Lower leg skin (tissue), 4 donors: ENCODE measurements around the gene LCA5. TPM values are rescaled to one million over a fixed set of nuclear protein-coding genes. Genes with fewer than 3 reads are reported as not detected.
"Not testable (repeated sequence)": the region's sequence is repeated elsewhere in the genome, so short reads cannot be mapped to it uniquely, and the experiment has no call there.

ENCODE experiments used
- DNase-seq, 2 donors: peaks; one replicate each; pipeline ENCODE4 v3.0.0-alpha.2; 2019; ENCODE audit warnings: low spot score in 2 of 2
- H3K4me3 ChIP-seq: fragments of 200-600 bp; sonication (generic); 2 replicates; pipeline ENCODE4 v1.5.1; 2017; ENCODE audit warnings: mild to moderate bottlenecking, low read depth; ENCODE audit not compliant: poor library complexity, severe bottlenecking
- POLR2A ChIP-seq, 2 donors: fragments of 450-650 bp; IDR thresholded peaks; one replicate each; pipeline ENCODE4 v1.6.1; 2016 to 2017; ENCODE audit warnings: antibody characterized with exemption in 2 of 2, mild to moderate bottlenecking in 1 of 2, moderate library complexity in 1 of 2
- WGBS, 2 donors: methylation state at CpG; one replicate each; pipeline ENCODE4 v1.1.5; 2018; 5-methylcytosine and 5-hydroxymethylcytosine counted together
- intact Hi-C: fragments of 100-400 bp; cut with DNase I; formaldehyde crosslinking; loops from one replicate; pipeline ENCODE4 v1.15.0; 2023; ENCODE audit warnings: low total_unique reads
- total RNA-seq, 4 donors: library from RNA; depleted of rRNA; stranded (reverse); fragments of >200 nt; gene quantifications; one replicate each; pipeline ENCODE4 v1.1.0, GENCODE V29; 2016
- TF ChIP-seq, protein P1 (sequence below), 3 donors: fragments of 450-650 bp; IDR thresholded peaks; one replicate each; pipeline ENCODE4 v1.5.1; 2016; ENCODE audit warnings: antibody characterized with exemption in 3 of 3, mild to moderate bottlenecking in 3 of 3, moderate library complexity in 2 of 3

Gene LCA5
- total RNA-seq, 4 donors from 2014 or later = 1.8 to 2.8 (median 2.2) TPM

DNA sequence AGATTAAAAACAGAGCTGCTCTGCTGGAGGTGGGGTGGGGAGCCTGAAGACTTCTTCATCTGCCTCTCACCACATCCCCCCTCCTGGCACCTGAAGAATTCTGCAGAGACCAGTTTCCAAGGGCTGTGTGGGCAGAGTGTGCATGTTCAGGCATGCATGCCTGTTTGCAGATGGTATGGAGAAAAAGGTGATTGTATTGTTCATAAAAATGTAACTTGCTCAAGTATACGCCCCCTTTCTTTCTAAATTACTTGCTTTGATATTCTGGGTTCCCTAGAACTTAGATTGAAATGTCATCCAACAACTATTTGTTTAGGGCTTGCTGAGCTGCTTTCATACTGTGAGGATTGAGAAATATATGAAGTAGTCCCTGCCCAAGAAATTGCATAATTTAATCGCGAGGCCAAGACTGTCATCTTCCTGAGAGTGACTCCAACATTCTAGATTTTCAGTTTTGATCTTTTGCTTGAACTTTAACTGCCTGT, 83.6 kb downstream of the LCA5 start:
- DNase-seq = peak in 1 of 2 donors; percentile 31
- 21 to 36% methylated on average over 3 of the region's 3 CpGs for WGBS, 2 donors
- H3K4me3 ChIP-seq = no peak overlapping the region
- TF ChIP-seq, protein P1, sequence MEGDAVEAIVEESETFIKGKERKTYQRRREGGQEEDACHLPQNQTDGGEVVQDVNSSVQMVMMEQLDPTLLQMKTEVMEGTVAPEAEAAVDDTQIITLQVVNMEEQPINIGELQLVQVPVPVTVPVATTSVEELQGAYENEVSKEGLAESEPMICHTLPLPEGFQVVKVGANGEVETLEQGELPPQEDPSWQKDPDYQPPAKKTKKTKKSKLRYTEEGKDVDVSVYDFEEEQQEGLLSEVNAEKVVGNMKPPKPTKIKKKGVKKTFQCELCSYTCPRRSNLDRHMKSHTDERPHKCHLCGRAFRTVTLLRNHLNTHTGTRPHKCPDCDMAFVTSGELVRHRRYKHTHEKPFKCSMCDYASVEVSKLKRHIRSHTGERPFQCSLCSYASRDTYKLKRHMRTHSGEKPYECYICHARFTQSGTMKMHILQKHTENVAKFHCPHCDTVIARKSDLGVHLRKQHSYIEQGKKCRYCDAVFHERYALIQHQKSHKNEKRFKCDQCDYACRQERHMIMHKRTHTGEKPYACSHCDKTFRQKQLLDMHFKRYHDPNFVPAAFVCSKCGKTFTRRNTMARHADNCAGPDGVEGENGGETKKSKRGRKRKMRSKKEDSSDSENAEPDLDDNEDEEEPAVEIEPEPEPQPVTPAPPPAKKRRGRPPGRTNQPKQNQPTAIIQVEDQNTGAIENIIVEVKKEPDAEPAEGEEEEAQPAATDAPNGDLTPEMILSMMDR (IDR thresholded peaks at IDR 0.05) = no peak
- no peak for TF ChIP-seq POLR2A (IDR thresholded peaks at IDR 0.05)
- intact Hi-C loops = no loop called here

DNA sequence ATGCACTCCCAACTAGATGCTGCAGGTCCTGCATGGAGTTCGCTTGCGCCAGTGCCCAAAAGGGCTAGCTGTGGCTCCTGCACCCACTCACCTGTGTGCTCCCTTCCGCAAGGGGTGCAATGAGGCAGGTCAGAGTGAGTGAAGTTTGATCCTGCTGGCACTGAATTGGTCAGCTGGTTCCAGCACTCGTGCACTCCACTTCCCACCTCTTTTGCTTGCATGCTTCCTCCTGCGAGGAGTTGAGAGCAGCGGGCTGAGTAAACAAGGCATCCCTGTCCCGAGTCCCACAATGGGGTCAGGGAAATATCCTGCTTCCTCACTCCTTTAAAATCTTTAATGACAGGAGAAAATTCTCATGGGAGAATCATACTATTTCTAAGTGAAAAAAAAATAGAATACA, 86.2 kb downstream of the LCA5 start:
- intact Hi-C loops = no loop called here
- no peak overlapping the region for H3K4me3 ChIP-seq
- 77 to 80% methylated on average over 7 of the region's 7 CpGs for WGBS, 2 donors
- no peak for DNase-seq
- TF ChIP-seq, protein P1 (IDR thresholded peaks at IDR 0.05) = no peak
- TF ChIP-seq POLR2A (IDR thresholded peaks at IDR 0.05) = no peak

DNA sequence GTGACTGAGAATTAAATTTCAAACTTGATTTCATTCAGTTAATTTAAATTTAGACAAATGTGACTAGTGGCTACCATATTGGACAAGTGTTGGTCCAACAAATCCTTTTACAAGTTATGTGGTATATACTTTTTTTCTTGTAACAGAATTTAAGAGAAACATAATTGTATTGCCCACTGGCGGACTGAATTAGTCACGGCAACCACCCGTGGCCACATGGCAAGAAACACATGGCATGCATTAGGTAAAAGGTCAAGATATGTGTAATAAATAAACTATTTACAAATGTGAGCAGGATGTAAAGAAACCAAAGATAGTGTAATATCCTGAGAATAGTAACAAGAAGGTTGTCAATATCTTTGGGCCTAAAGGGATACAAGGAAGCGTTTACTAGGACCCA, 91.2 kb downstream of the LCA5 start:
- TF ChIP-seq, protein P1 (IDR thresholded peaks at IDR 0.05) = no peak
- no peak for TF ChIP-seq POLR2A (IDR thresholded peaks at IDR 0.05)
- intact Hi-C loops = no loop called here
- H3K4me3 ChIP-seq = no peak overlapping the region
- 80% methylated on average over 4 of the region's 4 CpGs for WGBS, 2 donors
- DNase-seq = no peak

DNA sequence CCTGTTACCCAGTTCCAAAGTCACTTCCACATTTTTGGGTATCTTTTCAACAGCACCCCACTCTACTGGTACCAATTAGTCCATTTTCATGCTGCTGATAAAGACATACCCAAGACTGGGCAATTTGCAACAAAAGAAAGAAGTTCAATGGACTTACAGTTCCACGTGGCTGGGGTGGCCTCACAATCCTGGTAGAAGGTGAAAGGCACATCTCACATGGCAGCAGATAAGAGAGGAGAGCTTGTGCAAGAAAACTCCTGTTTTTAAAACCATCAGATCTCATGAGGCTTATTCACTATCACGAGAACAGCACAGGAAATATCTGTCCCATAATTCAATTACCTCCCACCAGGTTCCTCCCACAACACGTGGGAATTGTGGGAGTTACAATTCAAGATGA, 93.4 kb downstream of the LCA5 start:
- 76 to 81% methylated on average over 3 of the region's 3 CpGs for WGBS, 2 donors
- intact Hi-C loops, H3K4me3 ChIP-seq, DNase-seq: not testable (repeated sequence)

DNA sequence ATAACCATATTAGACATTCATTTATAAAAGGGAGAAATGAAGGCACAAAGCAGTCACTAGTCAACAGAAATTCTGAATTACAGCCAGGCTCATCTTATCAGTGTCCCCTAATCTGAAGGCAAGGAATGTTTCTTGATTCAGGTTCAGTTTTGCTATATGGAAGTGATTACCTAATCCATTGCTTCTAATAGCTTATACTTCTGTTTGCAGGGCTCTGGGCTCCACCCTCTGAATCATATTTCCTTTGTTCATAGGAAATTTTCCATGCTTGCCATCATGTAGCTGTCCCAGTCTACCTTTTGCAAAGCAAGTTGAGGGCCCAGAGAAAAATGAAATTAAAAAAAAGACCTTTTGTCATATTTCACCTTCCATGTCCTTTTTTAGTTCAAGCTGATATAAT, 96.0 kb downstream of the LCA5 start:
- no peak for DNase-seq
- intact Hi-C loops = no loop called here
- H3K4me3 ChIP-seq = no peak overlapping the region
- TF ChIP-seq, protein P1 (IDR thresholded peaks at IDR 0.05) = no peak
- TF ChIP-seq POLR2A (IDR thresholded peaks at IDR 0.05) = no peak

DNA sequence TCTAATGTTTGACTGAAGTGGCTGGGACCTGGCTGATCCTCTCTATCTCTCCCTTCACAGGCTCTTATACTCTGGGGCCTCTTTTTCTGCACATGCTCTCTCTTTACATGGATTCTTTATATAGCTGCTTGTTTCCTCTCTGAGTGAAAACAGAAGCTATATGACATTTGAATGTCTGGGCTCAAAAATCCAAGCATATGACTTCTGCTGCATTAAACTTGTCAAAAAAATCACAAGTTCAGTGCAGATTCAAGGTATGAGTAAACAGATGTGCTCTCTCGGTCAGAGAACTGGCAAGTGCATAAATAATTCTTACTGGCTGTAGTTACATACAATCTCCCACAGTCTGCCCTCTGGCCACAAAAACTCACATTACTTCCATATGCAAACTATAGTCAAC, 96.6 kb downstream of the LCA5 start:
- no peak overlapping the region for H3K4me3 ChIP-seq
- TF ChIP-seq POLR2A (IDR thresholded peaks at IDR 0.05) = no peak
- TF ChIP-seq, protein P1 (IDR thresholded peaks at IDR 0.05) = no peak
- 59 to 68% methylated on average over 1 of the region's 1 CpG for WGBS, 2 donors
- DNase-seq = no peak
- intact Hi-C loops = no loop called here
